Trophoblast cell (in vitro differentiated cells and primary cell): ENCODE data around the gene MYO5B.

Source experiments
- DNase-seq, 2 donors: peaks; one replicate each; pipeline ENCODE4 v3.0.0-alpha.2; 2016
- H2AFZ ChIP-seq: 2 replicates; pipeline ENCODE4 v1.6.1; 2013; ENCODE audit warnings: low read length, moderate library complexity, mild to moderate bottlenecking; ENCODE audit not compliant: insufficient read depth, poor library complexity
- H2AK5ac ChIP-seq: 2 replicates; pipeline ENCODE4 v1.6.1; 2013; ENCODE audit warnings: mild to moderate bottlenecking, low read length
- H2BK120ac ChIP-seq: 2 replicates; pipeline ENCODE4 v1.6.1; 2013; ENCODE audit warnings: low read length, mild to moderate bottlenecking, moderate library complexity; ENCODE audit not compliant: insufficient read depth, poor library complexity
- H2BK12ac ChIP-seq: 2 replicates; pipeline ENCODE4 v1.6.1; 2013; ENCODE audit warnings: mild to moderate bottlenecking, low read length, moderate library complexity
- H2BK5ac ChIP-seq: 2 replicates; pipeline ENCODE4 v1.6.1; 2013; ENCODE audit warnings: low read length, low read depth, moderate library complexity, mild to moderate bottlenecking; ENCODE audit not compliant: poor library complexity
- H3K14ac ChIP-seq: 2 replicates; pipeline ENCODE4 v1.6.1; 2013; ENCODE audit warnings: mild to moderate bottlenecking, low read length
- H3K18ac ChIP-seq: 2 replicates; pipeline ENCODE4 v1.6.1; 2013; ENCODE audit warnings: mild to moderate bottlenecking, low read length
- H3K23ac ChIP-seq: 2 replicates; pipeline ENCODE4 v1.6.1; 2013; ENCODE audit warnings: low read length
- H3K27ac ChIP-seq: 2 replicates; pipeline ENCODE4 v1.5.1; 2013; ENCODE audit warnings: low read depth, mild to moderate bottlenecking, inconsistent platforms, low read length, moderate library complexity
- H3K27me3 ChIP-seq: 2 replicates; pipeline ENCODE4 v1.6.1; 2013; ENCODE audit warnings: inconsistent platforms, mild to moderate bottlenecking, low read length, moderate library complexity; ENCODE audit not compliant: insufficient read depth
- H3K36me3 ChIP-seq, 2 experiments: 1 replicate in 1 of 2; 2 replicates in 1 of 2; pipeline ENCODE4 v1.6.1; 2013; ENCODE audit warnings: low read length in 2 of 2, mild to moderate bottlenecking in 2 of 2, moderate library complexity in 1 of 2; ENCODE audit not compliant: insufficient read depth in 2 of 2, control insufficient read depth in 1 of 2
- H3K4ac ChIP-seq: 2 replicates; pipeline ENCODE4 v1.6.1; 2013; ENCODE audit warnings: low read depth, mild to moderate bottlenecking, low read length, moderate library complexity
- H3K4me1 ChIP-seq, 2 experiments: 1 replicate in 1 of 2; 2 replicates in 1 of 2; pipeline ENCODE4 v1.6.1; 2013; ENCODE audit warnings: low read length in 2 of 2, mild to moderate bottlenecking in 2 of 2, moderate library complexity in 1 of 2; ENCODE audit not compliant: insufficient read depth in 2 of 2, control insufficient read depth in 1 of 2
- H3K4me2 ChIP-seq: 2 replicates; pipeline ENCODE4 v1.6.1; 2013; ENCODE audit warnings: inconsistent platforms, mild to moderate bottlenecking, low read length, moderate library complexity
- H3K4me3 ChIP-seq: 2 replicates; pipeline ENCODE4 v1.5.1; 2013; ENCODE audit warnings: mild to moderate bottlenecking, low read depth, low read length, inconsistent platforms
- H3K79me1 ChIP-seq: one replicate; pipeline ENCODE4 v1.6.1; 2013; ENCODE audit warnings: low read length
- H3K79me2 ChIP-seq: 2 replicates; pipeline ENCODE4 v1.6.1; 2013; ENCODE audit warnings: low read length, mild to moderate bottlenecking; ENCODE audit not compliant: control insufficient read depth, insufficient read depth, poor library complexity
- H3K9ac ChIP-seq: 2 replicates; pipeline ENCODE4 v1.6.1; 2013; ENCODE audit warnings: mild to moderate bottlenecking, low read length
- H3K9me3 ChIP-seq: 2 replicates; pipeline ENCODE4 v1.6.1; 2013; ENCODE audit warnings: low read depth, mild to moderate bottlenecking, control low read depth, inconsistent platforms, low read length; ENCODE audit not compliant: insufficient read depth
- H4K12ac ChIP-seq: 2 replicates; pipeline ENCODE4 v1.6.1; 2013; ENCODE audit warnings: low read depth, mild to moderate bottlenecking, low read length, moderate library complexity
- H4K8ac ChIP-seq: 2 replicates; pipeline ENCODE4 v1.6.1; 2013; ENCODE audit warnings: low read depth, mild to moderate bottlenecking, low read length, moderate library complexity
- H4K91ac ChIP-seq: one replicate; pipeline ENCODE4 v1.6.1; 2013; ENCODE audit warnings: low read depth, mild to moderate bottlenecking, low read length, moderate library complexity
- WGBS: extraction: QIAGEN DNeasy Blood & Tissue Kit; methylation state at CpG from one replicate; pipeline ENCODE4 v1.1.7; 2013; ENCODE audit warnings: missing lambda C conversion rate; ENCODE audit not compliant: insufficient read length, insufficient coverage; ENCODE audit errors: extremely low coverage; 5-methylcytosine and 5-hydroxymethylcytosine counted together

The MYO5B gene

DNA sequence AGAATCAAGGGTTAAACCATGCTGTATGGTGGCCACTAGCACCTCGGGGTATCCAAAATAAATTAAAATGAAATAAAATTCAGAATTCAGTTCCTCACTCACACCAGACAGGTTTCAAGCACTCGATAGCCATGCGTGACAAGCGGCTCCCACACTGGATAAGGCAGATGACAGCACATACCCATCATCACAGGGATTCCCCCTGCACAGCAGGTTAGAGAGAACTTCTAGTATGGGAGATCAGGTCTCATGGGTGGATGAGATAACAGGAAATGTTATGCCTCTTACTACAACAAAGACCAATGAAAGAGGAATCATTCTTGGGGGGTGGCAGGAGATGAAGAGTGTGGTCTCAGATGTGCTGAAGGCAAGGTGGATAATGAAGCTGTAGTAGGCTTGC, 259.7 kb downstream of the MYO5B start:
- Histone ChIP-seq H3K9ac (no peak overlapping the region), H3K9me3 (no peaks in the 10 kb centered on the region), H3K14ac (no peak overlapping the region), H3K18ac (no peak overlapping the region), H3K4me1 (no peaks in the 10 kb centered on the region), H2BK120ac (no peak overlapping the region), H3K4me2 (no peak overlapping the region), H3K4ac (no peak overlapping the region), H3K79me1 (no peaks in the 10 kb centered on the region), H3K27ac (no peak overlapping the region), H4K91ac (no peak overlapping the region), H4K12ac (no peak overlapping the region), H2BK12ac (no peak overlapping the region), H3K36me3 (peaks cover 4 to 8% of the 10 kb centered on the region in 2 experiments), H2AFZ (no peak overlapping the region), H3K79me2 (no peaks in the 10 kb centered on the region), H3K27me3 (no peaks in the 10 kb centered on the region), H4K8ac (no peak overlapping the region), H2AK5ac (no peak overlapping the region), H3K23ac (no peak overlapping the region), H3K4me3 (no peak overlapping the region), H2BK5ac (no peak overlapping the region)
- no peak for DNase-seq
- no CpG with 5 or more reads among the region's 4 CpGs for WGBS

GRCh38 chr18:49934457-49934856, 260.5 kb downstream of the MYO5B start:
- no peak for DNase-seq
- Histone ChIP-seq H3K18ac (no peak overlapping the region), H3K36me3 (peaks cover 4 to 8% of the 10 kb centered on the region in 2 experiments), H3K4ac (no peak overlapping the region), H4K8ac (no peak overlapping the region), H4K12ac (no peak overlapping the region), H3K23ac (no peak overlapping the region), H2AFZ (no peak overlapping the region), H3K9ac (no peak overlapping the region), H3K14ac (no peak overlapping the region), H2AK5ac (no peak overlapping the region), H3K79me2 (no peaks in the 10 kb centered on the region), H3K4me1 (no peaks in the 10 kb centered on the region), H3K27ac (no peak overlapping the region), H3K9me3 (no peaks in the 10 kb centered on the region), H2BK5ac (no peak overlapping the region), H3K4me2 (no peak overlapping the region), H4K91ac (no peak overlapping the region), H3K79me1 (no peaks in the 10 kb centered on the region), H2BK120ac (no peak overlapping the region), H3K4me3 (no peak overlapping the region), H2BK12ac (no peak overlapping the region), H3K27me3 (no peaks in the 10 kb centered on the region)
- no CpG with 5 or more reads among the region's 2 CpGs for WGBS

DNA sequence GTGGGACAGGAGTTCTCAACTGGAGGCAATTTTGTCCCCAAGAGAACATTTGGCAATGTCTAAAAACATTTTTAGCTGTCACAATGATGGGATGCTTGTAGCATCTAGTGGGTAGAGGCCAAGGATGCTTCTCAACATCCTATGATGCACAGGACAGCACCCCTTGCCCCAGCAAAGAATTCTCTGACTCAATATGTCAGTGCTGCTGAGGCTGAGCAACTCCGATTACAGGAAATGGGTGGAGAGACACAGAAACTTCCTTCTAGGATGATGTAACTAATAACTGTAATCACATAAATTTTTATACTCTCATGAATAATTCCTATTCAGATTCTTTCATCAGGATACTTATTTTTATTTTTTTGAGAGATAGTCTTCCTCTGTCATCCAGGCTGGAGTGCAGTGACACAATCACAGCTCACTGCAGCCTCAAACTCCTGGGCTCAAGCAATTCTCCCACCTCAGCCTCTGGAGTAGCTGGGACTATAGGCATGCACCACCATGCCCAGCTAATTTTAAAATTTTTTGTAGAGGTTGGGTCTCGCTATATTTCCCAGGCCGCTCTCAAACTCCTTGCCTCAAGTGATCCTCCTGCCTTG, 261.3 kb downstream of the MYO5B start:
- no peak overlapping the region for H3K18ac ChIP-seq
- no peak overlapping the region for H4K12ac ChIP-seq
- no peak overlapping the region for H3K27ac ChIP-seq
- no peaks in the 10 kb centered on the region for H3K79me1 ChIP-seq
- no peak overlapping the region for H4K8ac ChIP-seq
- no peak overlapping the region for H3K4ac ChIP-seq
- H4K91ac ChIP-seq = no peak overlapping the region
- H3K23ac ChIP-seq = no peak overlapping the region
- DNase-seq = no peak
- peaks cover 4 to 8% of the 10 kb centered on the region in 2 experiments for H3K36me3 ChIP-seq
- H2AFZ ChIP-seq = no peak overlapping the region
- no peak overlapping the region for H2BK5ac ChIP-seq
- H3K4me2 ChIP-seq = no peak overlapping the region
- no peak overlapping the region for H3K9ac ChIP-seq
- H2AK5ac ChIP-seq = no peak overlapping the region
- H3K27me3 ChIP-seq = no peaks in the 10 kb centered on the region
- no peak overlapping the region for H2BK120ac ChIP-seq
- no peaks in the 10 kb centered on the region for H3K9me3 ChIP-seq
- WGBS = no CpG with 5 or more reads among the region's 3 CpGs
- no peak overlapping the region for H3K4me3 ChIP-seq
- H3K79me2 ChIP-seq = no peaks in the 10 kb centered on the region
- no peak overlapping the region for H3K14ac ChIP-seq
- H2BK12ac ChIP-seq = no peak overlapping the region
- H3K4me1 ChIP-seq = no peaks in the 10 kb centered on the region

- Histone ChIP-seq H2BK120ac (no peak overlapping the region), H3K23ac (no peak overlapping the region), H2AK5ac (no peak overlapping the region), H3K4me3 (no peak overlapping the region), H4K8ac (no peak overlapping the region), H2BK5ac (no peak overlapping the region), H3K4ac (no peak overlapping the region), H4K12ac (no peak overlapping the region), H3K9me3 (no peaks in the 10 kb centered on the region), H3K36me3 (peaks cover 4 to 8% of the 10 kb centered on the region in 2 experiments), H3K18ac (no peak overlapping the region), H3K27ac (no peak overlapping the region), H2AFZ (no peak overlapping the region), H3K27me3 (no peaks in the 10 kb centered on the region), H4K91ac (no peak overlapping the region), H3K4me1 (no peaks in the 10 kb centered on the region), H3K79me2 (no peaks in the 10 kb centered on the region), H3K9ac (no peak overlapping the region), H3K14ac (no peak overlapping the region), H2BK12ac (no peak overlapping the region), H3K79me1 (no peaks in the 10 kb centered on the region), H3K4me2 (no peak overlapping the region)
- DNase-seq = no peak
- WGBS = no CpG with 5 or more reads among the region's 4 CpGs
These were observed 263.2 kb downstream of the MYO5B start for GRCh38 chr18:49931760-49932159.
